Hepatic stellate cell (primary cell): ENCODE measurements around the gene PLAC1.

Source experiments
- DNase-seq: peaks from one replicate; pipeline ENCODE4 v3.0.0; 2011; ENCODE audit warnings: low spot score

Gene PLAC1

DNA sequence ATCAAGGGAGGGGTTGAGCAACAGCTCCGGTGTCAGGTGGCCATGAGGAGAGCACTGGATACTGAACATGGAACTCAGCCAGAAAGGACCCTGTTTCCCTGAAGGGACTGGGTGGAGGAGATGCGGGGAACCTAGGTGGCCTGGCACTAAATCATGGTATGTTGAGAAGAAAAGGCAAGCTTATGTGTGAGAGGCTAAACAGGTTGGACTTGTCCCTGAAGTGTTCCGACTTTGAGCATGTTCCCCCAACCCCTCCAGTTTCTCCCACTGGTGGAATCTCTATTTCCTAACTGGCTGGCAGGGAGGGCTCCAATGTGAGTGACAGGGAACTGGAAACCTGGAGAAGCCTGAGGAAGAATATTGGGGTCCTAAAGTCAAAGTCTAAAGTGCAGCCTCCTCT is 69.5 kb downstream of the PLAC1 start:
- no peak for DNase-seq

DNA sequence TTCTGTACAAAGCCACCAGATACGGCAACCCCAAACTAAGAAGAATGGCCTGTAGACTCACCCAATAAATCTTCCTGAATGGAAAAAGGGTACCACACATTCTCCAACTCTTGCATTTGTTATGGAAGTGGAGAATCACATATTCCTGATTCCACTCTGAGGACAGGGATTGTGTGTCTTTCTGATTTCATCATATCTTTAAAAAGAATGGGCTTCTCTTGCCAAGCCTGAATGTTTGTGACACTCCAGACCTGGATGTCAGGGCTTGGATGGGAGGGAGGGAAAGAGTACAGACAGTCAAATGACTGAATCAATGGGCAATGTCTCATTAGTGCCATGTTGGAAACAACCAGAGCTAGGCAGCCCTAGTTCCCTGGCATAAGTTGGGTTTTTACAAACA is 77.4 kb downstream of the PLAC1 start:
- peak; percentile 26 for DNase-seq

- DNase-seq, result no peak
These were observed 84.6 kb downstream of the PLAC1 start for GRCh38 chrX:134573683-134574035.

- DNase-seq, result no peak
These were observed 85.2 kb downstream of the PLAC1 start for GRCh38 chrX:134572816-134573682.

DNA sequence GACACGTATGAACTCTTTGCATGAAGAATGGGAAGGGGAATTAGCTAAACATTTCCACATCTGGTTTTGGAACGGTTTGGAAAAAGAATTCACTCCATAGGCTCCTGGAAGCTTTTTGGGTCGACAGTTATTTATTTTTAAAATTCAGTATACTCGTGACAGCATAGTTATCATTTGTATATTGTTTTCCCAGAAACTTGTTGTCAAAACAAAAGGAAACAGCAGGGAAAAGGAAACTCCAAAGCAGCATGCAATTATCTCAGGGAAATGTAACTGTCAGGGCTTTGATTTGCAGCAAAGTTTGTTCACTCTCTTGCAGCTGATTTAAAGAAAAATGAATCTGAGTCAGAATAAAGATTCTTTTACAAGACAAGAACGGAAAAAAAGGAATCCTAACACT is 86.5 kb downstream of the PLAC1 start:
- DNase-seq, result no peak

- DNase-seq, result no peak
These were observed 87.4 kb downstream of the PLAC1 start for GRCh38 chrX:134570899-134571298.

DNA sequence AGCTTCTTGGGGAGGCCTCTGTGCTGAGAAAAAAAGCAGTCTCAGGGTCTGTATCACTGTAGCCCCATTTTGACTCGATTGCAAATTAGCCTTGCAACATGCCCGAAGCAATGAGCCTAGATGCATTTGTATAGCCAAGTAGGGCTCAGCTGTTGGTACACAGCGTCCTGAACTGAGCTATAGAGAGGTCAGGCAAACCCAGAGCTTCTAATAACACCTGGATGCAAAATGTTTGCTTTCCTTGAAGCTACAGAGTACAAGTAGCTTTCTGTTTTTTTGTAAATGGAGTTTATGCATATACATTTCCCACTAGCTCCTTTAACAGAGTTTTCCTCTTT is 87.8 kb downstream of the PLAC1 start:
- no peak for DNase-seq

DNA sequence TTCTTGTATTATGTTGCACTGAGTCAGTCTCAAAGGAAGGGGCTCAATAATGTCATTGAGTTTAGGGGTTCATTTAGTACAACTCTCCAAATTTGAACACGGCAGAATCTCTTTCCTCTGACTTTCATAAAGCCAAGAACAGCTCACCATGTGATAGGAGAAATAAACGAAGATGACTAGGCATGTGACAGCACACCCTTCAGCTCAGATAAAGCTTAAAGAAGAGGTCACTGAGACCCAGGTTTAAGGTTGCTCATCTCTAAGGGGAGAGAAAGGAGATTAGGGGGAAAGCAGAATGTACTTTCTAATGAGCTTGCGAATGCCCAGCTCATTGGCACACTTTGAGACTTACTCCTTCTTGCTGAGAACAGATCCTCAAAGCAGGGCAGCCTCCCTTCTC is 89.0 kb downstream of the PLAC1 start:
- no peak for DNase-seq

- no peak for DNase-seq
These were observed 89.8 kb downstream of the PLAC1 start for GRCh38 chrX:134568285-134569016.

GRCh38 chrX:134566506-134566905 is 91.8 kb downstream of the PLAC1 start:
- no peak for DNase-seq

- no peak for DNase-seq
These were observed 96.3 kb downstream of the PLAC1 start for GRCh38 chrX:134562002-134562401.

- DNase-seq, result no peak
These were observed 100.1 kb downstream of the PLAC1 start for GRCh38 chrX:134558133-134558532.

GRCh38 chrX:134554291-134554690 is 104.0 kb downstream of the PLAC1 start:
- no peak for DNase-seq

- DNase-seq, result no peak
These were observed 105.9 kb downstream of the PLAC1 start for GRCh38 chrX:134552351-134552750.

- no peak for DNase-seq
These were observed 106.8 kb downstream of the PLAC1 start for GRCh38 chrX:134551376-134552048.

DNA sequence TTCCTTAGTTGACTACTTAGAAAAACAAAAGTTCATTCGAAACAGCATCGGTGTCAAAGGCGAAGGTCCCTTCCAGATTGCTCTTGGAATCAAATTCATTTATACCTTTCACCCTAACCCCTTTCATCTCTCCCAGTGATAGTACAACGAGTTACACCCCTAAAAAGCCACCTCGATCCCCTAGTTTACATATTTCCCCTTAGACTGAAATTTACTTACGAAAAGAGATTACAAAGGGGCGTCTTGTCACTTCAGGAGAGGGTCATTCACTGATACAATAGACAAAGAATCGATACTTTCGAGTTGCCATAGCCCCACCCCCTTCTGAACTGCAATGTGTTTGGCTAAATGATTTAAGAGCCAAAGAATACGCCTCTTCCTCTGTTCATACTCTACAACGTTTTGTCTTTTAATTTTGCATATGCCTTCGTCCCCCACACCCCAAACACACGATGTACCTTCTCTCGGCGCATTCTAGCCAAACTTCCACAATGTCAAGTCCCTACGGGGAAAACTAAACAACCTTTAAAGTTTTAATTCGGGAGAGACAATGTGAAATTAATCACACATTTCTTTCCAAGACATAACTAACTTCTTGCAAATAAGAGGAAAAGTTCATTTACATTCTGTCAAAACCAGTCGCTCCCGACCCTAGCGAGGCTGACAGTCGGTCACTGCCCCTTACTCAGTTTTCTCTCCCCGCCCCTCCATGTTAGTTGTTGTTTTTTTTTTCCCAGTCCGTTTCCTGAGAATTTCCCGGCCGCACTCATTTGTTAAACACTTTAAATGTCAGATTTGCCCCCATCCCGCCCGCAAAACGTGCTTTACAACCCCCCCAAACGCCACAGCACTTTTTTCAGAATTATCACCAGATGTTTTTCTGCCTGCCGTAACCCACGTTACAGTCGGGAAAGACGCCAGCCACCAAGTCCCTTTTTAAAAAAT is 109.7 kb downstream of the PLAC1 start:
- no peak for DNase-seq

- DNase-seq, result no peak
These were observed 111.1 kb downstream of the PLAC1 start for GRCh38 chrX:134547047-134547679.

- DNase-seq, result no peak
These were observed 112.1 kb downstream of the PLAC1 start for GRCh38 chrX:134546187-134546586.

GRCh38 chrX:134545510-134545909 is 112.8 kb downstream of the PLAC1 start:
- no peak for DNase-seq

DNA sequence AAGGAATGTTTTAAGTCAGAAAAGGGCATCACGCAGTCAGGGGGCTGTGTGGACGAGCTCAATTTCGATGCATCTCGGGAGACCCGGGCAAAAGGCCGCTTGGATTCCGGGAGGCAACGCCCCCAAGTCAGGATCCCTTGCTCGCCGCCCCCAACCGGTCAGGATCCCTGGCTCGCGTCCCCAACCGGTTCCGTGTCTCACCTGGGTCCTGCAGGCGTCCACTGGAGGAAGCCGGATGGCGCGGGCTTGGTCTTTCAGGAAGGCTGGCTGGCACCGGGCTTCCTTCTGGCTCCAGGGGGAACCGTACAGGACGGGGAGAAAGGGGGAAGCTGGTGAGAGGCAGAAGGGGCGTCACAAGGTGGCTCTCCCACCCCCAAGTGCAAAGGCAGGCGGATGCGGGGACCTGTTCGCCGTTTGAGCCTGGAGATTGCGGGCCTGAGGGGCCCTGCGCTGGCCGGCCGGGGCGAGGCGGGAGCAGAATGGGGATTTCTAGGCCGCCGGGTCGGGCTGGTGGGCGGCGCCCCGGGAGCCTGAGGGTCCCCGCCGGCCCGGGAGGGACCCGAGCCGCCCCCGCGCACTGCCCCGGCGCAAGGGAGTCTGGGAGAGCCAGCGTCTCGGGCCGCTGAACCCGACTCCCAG is 113.6 kb downstream of the PLAC1 start:
- DNase-seq, result no peak

DNA sequence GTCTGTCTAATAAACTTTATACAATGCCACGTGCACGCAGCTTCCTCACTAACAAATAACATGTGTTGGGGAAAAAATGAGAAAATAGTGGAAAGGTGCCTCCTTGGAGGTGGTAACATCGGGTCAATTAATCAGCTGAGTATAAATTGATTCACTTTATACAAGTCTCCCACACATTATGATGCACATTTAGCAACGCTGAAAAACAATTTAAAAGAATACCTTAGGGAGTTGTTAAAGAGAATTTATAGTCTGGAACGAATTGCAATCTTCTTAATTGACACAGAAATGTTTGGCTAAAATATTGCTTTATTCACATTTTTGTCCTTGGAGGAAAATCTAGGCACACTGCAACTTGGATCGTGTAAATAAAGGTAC is 114.1 kb downstream of the PLAC1 start:
- no peak for DNase-seq
